PFSK-1 (cell line): ENCODE results near the gene CTNNA3.

Experiments
- FOXP2 ChIP-seq: optimal IDR thresholded peaks from 2 replicates; pipeline ENCODE3; 2011; ENCODE audit warnings: borderline replicate concordance, control low read depth, inconsistent platforms; ENCODE audit not compliant: insufficient read depth; ENCODE audit errors: extremely low read length, extremely low read depth
- POLR2AphosphoS5 ChIP-seq: IDR thresholded peaks from 2 replicates; pipeline ENCODE4 v1.6.1; 2012; ENCODE audit warnings: low read depth, mild to moderate bottlenecking, control low read depth, low read length, moderate library complexity
- REST ChIP-seq, 2 experiments: IDR thresholded peaks; 2 replicates each; pipeline versions ENCODE4 v1.6.1 to v1.8.0; 2011 to 2012; ENCODE audit warnings: low read depth in 2 of 2, low read length in 2 of 2, control low read depth in 1 of 2, inconsistent platforms in 1 of 2, mild to moderate bottlenecking in 1 of 2, moderate library complexity in 1 of 2; ENCODE audit not compliant: insufficient read depth in 1 of 2
- SIN3A ChIP-seq: IDR thresholded peaks from 2 replicates; pipeline ENCODE4 v1.6.1; 2012; ENCODE audit warnings: mild to moderate bottlenecking, low read length, moderate library complexity, borderline replicate concordance; ENCODE audit not compliant: insufficient read depth
- TAF1 ChIP-seq: IDR thresholded peaks from 2 replicates; pipeline ENCODE4 v1.6.1; 2012; ENCODE audit warnings: low read length, control low read depth, borderline replicate concordance; ENCODE audit not compliant: insufficient read depth

The CTNNA3 gene

GRCh38 chr10:67609996-67610793 is 85.8 kb downstream of the CTNNA3 start:
- TF ChIP-seq TAF1 (no peak), SIN3A (no peak), REST (IDR thresholded peaks at IDR 0.05; ENCODE audit: insufficient read depth in 1 of 2, low read depth in 2 of 2, low read length in 2 of 2) (no peak), FOXP2 (no peak), POLR2AphosphoS5 (no peak)

- no peak for TF ChIP-seq POLR2AphosphoS5
- no peak for TF ChIP-seq SIN3A
- TF ChIP-seq FOXP2, result no peak
- no peak for TF ChIP-seq REST (IDR thresholded peaks at IDR 0.05; ENCODE audit: insufficient read depth in 1 of 2, low read depth in 2 of 2, low read length in 2 of 2)
- TF ChIP-seq TAF1, result no peak
Observed at GRCh38 chr10:67608001-67608400, 88.0 kb downstream of the CTNNA3 start.

GRCh38 chr10:67607472-67607871 is 88.5 kb downstream of the CTNNA3 start:
- TF ChIP-seq SIN3A (no peak), POLR2AphosphoS5 (no peak), FOXP2 (no peak), REST (IDR thresholded peaks at IDR 0.05; ENCODE audit: insufficient read depth in 1 of 2, low read depth in 2 of 2, low read length in 2 of 2) (peak in 1 of 2 experiments; percentile 41; a peak in 1 of 4 replicates)

GRCh38 chr10:67606572-67606971 is 89.4 kb downstream of the CTNNA3 start:
- TF ChIP-seq SIN3A (peak; percentile 79; the same call in 1 of the 2 replicates), TAF1 (no peak), POLR2AphosphoS5 (peak; percentile 32; the same call in 1 of the 2 replicates), REST (IDR thresholded peaks at IDR 0.05; ENCODE audit: insufficient read depth in 1 of 2, low read depth in 2 of 2, low read length in 2 of 2) (peak in 1 of 2 experiments; percentile 68; a peak in 2 of 4 replicates)

- no peak for TF ChIP-seq POLR2AphosphoS5
- TF ChIP-seq TAF1, result no peak
- TF ChIP-seq SIN3A, result no peak
- no peak for TF ChIP-seq REST (IDR thresholded peaks at IDR 0.05; ENCODE audit: insufficient read depth in 1 of 2, low read depth in 2 of 2, low read length in 2 of 2)
- TF ChIP-seq FOXP2, result no peak
Observed at GRCh38 chr10:67603701-67604100, 92.3 kb downstream of the CTNNA3 start.
